ENCODE results near the gene NRF1.

The NRF1 gene

DNA sequence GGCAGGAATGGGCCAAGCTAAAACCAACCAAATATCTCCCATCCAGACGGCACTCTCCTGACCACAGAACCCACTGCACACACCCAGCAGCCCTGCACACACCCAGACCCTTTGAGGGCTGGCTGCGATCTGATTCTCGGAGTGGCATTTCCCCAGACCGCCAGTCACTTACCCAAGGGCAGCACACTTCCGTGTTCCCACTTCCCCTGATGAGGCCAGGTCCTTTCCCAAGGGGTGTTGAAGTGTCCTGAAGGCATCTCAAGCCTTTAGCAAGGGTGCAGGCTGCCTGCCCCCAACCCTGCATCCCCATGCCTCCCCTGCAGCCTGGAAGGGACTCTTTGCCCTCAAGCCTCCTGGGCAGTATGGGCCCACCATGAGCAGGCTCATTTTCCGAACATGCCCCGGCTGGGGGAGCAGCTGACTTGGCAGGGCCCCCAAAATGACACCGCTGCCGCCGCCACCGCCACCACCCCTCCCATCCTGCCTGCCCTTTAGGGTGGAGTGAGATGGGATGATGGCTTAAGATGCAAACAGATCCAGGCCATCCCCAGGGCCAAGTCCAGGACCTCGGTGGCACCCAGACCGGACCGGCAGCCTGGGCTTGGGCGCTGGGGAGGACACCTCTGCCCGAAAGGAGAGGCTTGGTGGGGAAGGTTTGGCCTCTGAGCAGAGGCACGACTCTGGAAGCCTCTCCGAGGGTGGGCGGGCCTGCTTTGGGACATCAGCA lies 159.8 kb downstream of the NRF1 start:
- no peak for DNase-seq (ENCODE audit: low spot score)

GRCh38 chr7:129771928-129772479 lies 160.5 kb downstream of the NRF1 start:
- no peak for DNase-seq (ENCODE audit: low spot score)

- DNase-seq (ENCODE audit: low spot score) = peak; percentile 37
Observed at GRCh38 chr7:129772646-129773280, 161.2 kb downstream of the NRF1 start.

- DNase-seq (ENCODE audit: low spot score) = peak; percentile 40
Observed at GRCh38 chr7:129773328-129773731, 161.8 kb downstream of the NRF1 start.

GRCh38 chr7:129773871-129774270 lies 162.4 kb downstream of the NRF1 start:
- DNase-seq (ENCODE audit: low spot score) = no peak

- no peak for DNase-seq (ENCODE audit: low spot score)
Observed at GRCh38 chr7:129774359-129774758, 162.8 kb downstream of the NRF1 start.

GRCh38 chr7:129774871-129775694 lies 163.6 kb downstream of the NRF1 start:
- no peak for DNase-seq (ENCODE audit: low spot score)

DNA sequence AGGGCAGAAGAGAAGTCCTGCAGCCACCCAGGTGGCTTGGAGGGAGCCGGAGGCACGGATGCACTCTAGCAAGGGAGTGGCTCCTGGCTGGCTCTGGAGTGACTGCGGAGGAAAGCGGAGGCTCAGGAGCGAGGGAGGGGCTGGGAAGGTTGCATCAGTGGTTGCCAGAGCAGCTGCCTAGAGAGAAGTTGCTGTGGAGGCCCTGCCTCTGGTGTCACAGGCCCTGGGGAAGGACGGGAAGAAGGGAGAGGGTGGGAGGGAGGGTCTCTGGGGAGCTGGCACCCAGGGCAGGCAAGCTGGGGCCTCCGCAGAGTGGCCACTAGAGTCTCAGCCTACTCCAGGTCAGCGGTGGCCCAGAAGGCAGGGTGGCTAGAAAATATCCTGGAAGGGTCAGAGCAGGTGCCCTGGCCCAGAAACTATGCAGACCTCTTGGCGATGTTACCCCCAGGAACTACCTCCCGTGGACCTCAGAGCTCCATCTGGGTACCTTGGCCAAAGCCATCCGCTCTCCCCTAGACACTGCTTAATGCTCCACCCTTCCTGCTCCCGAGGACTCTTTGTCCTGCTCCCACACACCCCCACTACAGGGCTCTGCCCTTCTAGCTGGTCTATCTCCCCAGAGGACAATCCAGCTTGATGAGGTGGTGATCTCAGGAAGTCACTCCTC lies 164.3 kb downstream of the NRF1 start:
- no peak for DNase-seq (ENCODE audit: low spot score)

GRCh38 chr7:129776362-129776722 lies 164.8 kb downstream of the NRF1 start:
- DNase-seq (ENCODE audit: low spot score) = no peak

- DNase-seq (ENCODE audit: low spot score) = no peak
Observed at GRCh38 chr7:129777195-129777844, 165.8 kb downstream of the NRF1 start.

GRCh38 chr7:129777993-129778769 lies 166.7 kb downstream of the NRF1 start:
- DNase-seq (ENCODE audit: low spot score) = no peak

GRCh38 chr7:129778770-129779601 lies 167.5 kb downstream of the NRF1 start:
- peak; percentile 75 for DNase-seq (ENCODE audit: low spot score)

DNA sequence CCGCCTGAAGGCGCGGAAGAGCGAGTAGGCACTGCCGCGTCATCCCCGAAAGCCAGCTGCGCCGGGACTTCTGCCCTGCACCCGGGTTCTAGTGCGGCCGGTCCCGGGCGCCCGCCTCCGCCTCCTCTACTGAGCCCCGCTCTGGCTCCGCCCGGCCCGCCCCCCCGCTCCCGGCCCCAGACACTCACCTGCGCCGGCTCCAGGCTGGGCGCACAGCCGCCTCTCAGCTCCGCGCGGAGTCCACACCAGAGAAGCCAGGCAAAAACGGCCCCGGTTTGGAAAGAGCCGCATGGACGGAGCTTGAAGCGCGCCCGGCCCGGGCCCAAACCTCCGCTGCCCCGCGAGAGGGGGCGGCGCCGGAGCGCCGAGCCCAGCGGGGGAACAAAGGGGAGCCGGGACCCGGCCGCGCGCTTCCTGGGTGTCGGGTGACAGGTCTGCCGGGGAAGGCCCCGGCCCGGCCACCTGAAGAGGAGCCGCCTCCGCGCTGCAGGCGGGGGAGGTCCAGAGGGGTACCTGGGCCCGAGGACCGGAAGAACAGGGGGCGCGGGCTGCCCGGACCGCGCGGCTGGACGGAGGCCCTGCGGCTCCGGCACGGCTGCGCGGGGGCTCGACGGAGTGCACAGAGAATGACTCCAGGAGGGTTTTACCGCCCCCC lies 168.2 kb downstream of the NRF1 start:
- DNase-seq (ENCODE audit: low spot score) = peak; percentile 80

GRCh38 chr7:129780257-129780973 lies 168.9 kb downstream of the NRF1 start:
- peak; percentile 96 for DNase-seq (ENCODE audit: low spot score)

GRCh38 chr7:129780974-129781927 lies 169.7 kb downstream of the NRF1 start:
- DNase-seq (ENCODE audit: low spot score) = peak; percentile 87

DNA sequence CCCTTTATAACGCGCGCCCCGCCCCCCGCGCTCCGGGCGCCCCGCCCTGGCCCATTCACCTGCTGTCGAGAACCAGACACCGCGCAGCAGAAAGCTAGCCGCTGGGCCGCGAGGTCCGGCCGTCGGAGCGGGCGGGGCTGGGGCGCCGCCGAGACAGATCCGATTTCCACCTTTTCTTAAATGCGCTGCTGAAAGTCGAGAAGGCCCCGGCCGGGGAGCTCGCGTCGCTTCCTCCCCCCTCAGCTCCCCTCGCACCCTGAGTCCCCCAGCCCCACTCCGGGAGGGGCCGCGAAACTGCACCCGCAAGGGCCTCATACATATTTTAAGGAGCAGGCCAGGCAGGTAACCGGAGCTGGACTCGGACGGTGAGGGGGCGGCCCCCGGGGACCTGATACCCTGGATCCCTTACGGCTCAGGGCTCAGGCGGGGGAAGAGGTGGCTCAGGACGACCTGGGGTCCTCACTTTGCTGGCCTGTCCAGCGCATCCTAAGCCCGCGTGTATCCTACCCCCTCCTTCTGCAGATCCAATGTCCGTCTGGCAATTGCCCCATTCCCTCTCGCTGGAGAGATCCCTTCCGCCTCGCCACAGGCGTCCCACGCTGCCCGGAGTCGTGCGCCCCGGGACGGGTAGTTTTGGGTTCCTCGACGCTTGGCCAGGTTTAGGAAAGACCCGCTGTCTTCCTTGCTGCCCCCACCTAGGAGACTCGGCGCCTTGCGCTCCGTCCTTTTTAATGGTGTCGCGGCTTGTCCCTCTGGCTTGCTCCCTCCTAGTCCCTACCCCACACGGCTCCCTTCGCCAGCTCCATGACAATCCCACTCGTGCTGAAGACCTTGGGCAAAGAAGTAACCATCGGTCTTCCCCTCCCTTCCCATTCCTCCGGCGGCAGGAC lies 170.7 kb downstream of the NRF1 start:
- no peak for DNase-seq (ENCODE audit: low spot score)
